Mesenchymal stem cell (in vitro differentiated cells and primary cell): ENCODE results near the gene ZNF385C.

Experiments
- DNase-seq: peaks from one replicate; pipeline ENCODE4 v3.0.0-alpha.2; 2013
- H2AFZ ChIP-seq: one replicate; pipeline ENCODE4 v1.6.1; 2013; ENCODE audit warnings: low read depth, mild to moderate bottlenecking, control low read depth, inconsistent platforms, low read length, moderate library complexity
- H2AK5ac ChIP-seq: 2 replicates; pipeline ENCODE4 v1.6.1; 2013; ENCODE audit warnings: low read length, moderate library complexity, mild to moderate bottlenecking, inconsistent platforms; ENCODE audit not compliant: severe bottlenecking
- H2BK120ac ChIP-seq: one replicate; pipeline ENCODE4 v1.6.1; 2013; ENCODE audit warnings: low read depth, mild to moderate bottlenecking, inconsistent platforms, low read length, moderate library complexity
- H2BK12ac ChIP-seq, 2 experiments: one replicate each; pipeline ENCODE4 v1.6.1; 2013; ENCODE audit warnings: inconsistent platforms in 2 of 2, low read length in 2 of 2, mild to moderate bottlenecking in 2 of 2, moderate library complexity in 2 of 2, control low read depth in 1 of 2
- H2BK15ac ChIP-seq: one replicate; pipeline ENCODE4 v1.6.1; 2013; ENCODE audit warnings: mild to moderate bottlenecking, low read depth, inconsistent platforms; ENCODE audit not compliant: poor library complexity, severe bottlenecking
- H2BK5ac ChIP-seq: 2 replicates; pipeline ENCODE4 v1.6.1; 2013; ENCODE audit warnings: low read depth, mild to moderate bottlenecking, low read length, control low read depth, inconsistent platforms; ENCODE audit not compliant: poor library complexity, severe bottlenecking
- H3K14ac ChIP-seq, 2 experiments: one replicate each; pipeline ENCODE4 v1.6.1; 2013; ENCODE audit warnings: inconsistent platforms in 2 of 2, low read length in 2 of 2, control low read depth in 1 of 2, mild to moderate bottlenecking in 1 of 2, moderate library complexity in 1 of 2
- H3K18ac ChIP-seq, 2 experiments: one replicate each; pipeline ENCODE4 v1.6.1; 2013; ENCODE audit warnings: inconsistent platforms in 2 of 2, low read length in 2 of 2, control low read depth in 1 of 2, low read depth in 1 of 2, mild to moderate bottlenecking in 1 of 2
- H3K23ac ChIP-seq, 2 experiments: one replicate each; pipeline ENCODE4 v1.6.1; 2013; ENCODE audit warnings: inconsistent platforms in 2 of 2, low read length in 2 of 2, mild to moderate bottlenecking in 2 of 2, moderate library complexity in 2 of 2, control low read depth in 1 of 2
- H3K27ac ChIP-seq: 2 replicates; pipeline ENCODE4 v1.5.1; 2013; ENCODE audit warnings: mild to moderate bottlenecking, moderate library complexity, low read length, control low read depth, inconsistent platforms; ENCODE audit not compliant: poor library complexity, severe bottlenecking
- H3K27me3 ChIP-seq, 2 experiments: 2 replicates each; pipeline versions ENCODE4 v1.6.1 to v1.7.0; 2013; ENCODE audit warnings: low read length in 2 of 2, mild to moderate bottlenecking in 2 of 2, moderate library complexity in 2 of 2, control low read depth in 1 of 2, inconsistent platforms in 1 of 2; ENCODE audit not compliant: control insufficient read depth in 1 of 2, insufficient read depth in 1 of 2
- H3K36me3 ChIP-seq, 2 experiments: 2 replicates each; pipeline versions ENCODE4 v1.6.1 to v1.7.0; 2013; ENCODE audit warnings: low read length in 2 of 2, control low read depth in 1 of 2, inconsistent platforms in 1 of 2, low read depth in 1 of 2, mild to moderate bottlenecking in 1 of 2; ENCODE audit not compliant: insufficient read depth in 2 of 2, control insufficient read depth in 1 of 2
- H3K4ac ChIP-seq, 2 experiments: one replicate each; pipeline ENCODE4 v1.6.1; 2013; ENCODE audit warnings: inconsistent platforms in 2 of 2, low read length in 2 of 2, mild to moderate bottlenecking in 2 of 2, moderate library complexity in 2 of 2, control low read depth in 1 of 2, low read depth in 1 of 2
- H3K4me1 ChIP-seq: 2 replicates; pipeline ENCODE4 v1.6.1; 2013; ENCODE audit warnings: low read depth, low read length, control low read depth; ENCODE audit not compliant: control insufficient read depth, insufficient read depth
- H3K4me2 ChIP-seq: 2 replicates; pipeline ENCODE4 v1.6.1; 2013; ENCODE audit warnings: low read length, mild to moderate bottlenecking, inconsistent platforms; ENCODE audit not compliant: poor library complexity, severe bottlenecking
- H3K4me3 ChIP-seq, 2 experiments: 2 replicates each; pipeline versions ENCODE4 v1.5.1 to v1.7.0; 2013; ENCODE audit warnings: low read length in 2 of 2, mild to moderate bottlenecking in 2 of 2, control low read depth in 1 of 2, low read depth in 1 of 2; ENCODE audit not compliant: insufficient read depth in 1 of 2
- H3K79me1 ChIP-seq: replicated peaks from 2 replicates; pipeline ENCODE4 v1.6.1; 2013; ENCODE audit warnings: mild to moderate bottlenecking, control low read depth, low read length, inconsistent platforms; ENCODE audit not compliant: poor library complexity, severe bottlenecking
- H3K9ac ChIP-seq: 2 replicates; pipeline ENCODE4 v1.7.0; 2013; ENCODE audit warnings: mild to moderate bottlenecking, low read length, moderate library complexity
- H3K9me3 ChIP-seq: 2 replicates; pipeline ENCODE4 v1.7.0; 2013; ENCODE audit warnings: mild to moderate bottlenecking, low read length; ENCODE audit not compliant: control insufficient read depth
- H4K8ac ChIP-seq: one replicate; pipeline ENCODE4 v1.6.1; 2013; ENCODE audit warnings: inconsistent platforms, mild to moderate bottlenecking, low read length, moderate library complexity
- H4K91ac ChIP-seq: one replicate; pipeline ENCODE4 v1.6.1; 2013; ENCODE audit warnings: mild to moderate bottlenecking, low read length, inconsistent platforms
- WGBS: methylation state at CpG from one replicate; pipeline ENCODE4 v1.1.7; 2013; ENCODE audit warnings: mixed read lengths; 5-methylcytosine and 5-hydroxymethylcytosine counted together

The ZNF385C gene

GRCh38 chr17:42059815-42060214 is 38.5 kb downstream of the ZNF385C start:
- Histone ChIP-seq H2AFZ (no peak overlapping the region), H3K18ac (no peak overlapping the region), H3K4me3 (no peak overlapping the region), H3K4ac (no peak overlapping the region), H2BK15ac (no peak overlapping the region), H3K36me3 (no peaks in the 10 kb centered on the region), H3K27ac (no peak overlapping the region), H3K79me1 (no peaks in the 10 kb centered on the region), H3K27me3 (peaks cover 20 to 62% of the 10 kb centered on the region in 2 experiments), H2BK5ac (no peak overlapping the region), H2BK120ac (no peak overlapping the region), H3K14ac (no peak overlapping the region), H4K8ac (no peak overlapping the region), H4K91ac (no peak overlapping the region), H3K9me3 (no peaks in the 10 kb centered on the region), H2BK12ac (no peak overlapping the region), H3K23ac (no peak overlapping the region), H3K4me2 (no peak overlapping the region), H2AK5ac (no peak overlapping the region), H3K4me1 (peaks cover 14% of the 10 kb centered on the region), H3K9ac (no peak overlapping the region)
- DNase-seq, result no peak
- 58% methylated on average over 2 of the region's 4 CpGs for WGBS

- no peak overlapping the region for H3K27ac ChIP-seq
- no peak overlapping the region for H3K23ac ChIP-seq
- H3K4me3 ChIP-seq, result no peak overlapping the region
- no peak overlapping the region for H2BK5ac ChIP-seq
- no peak overlapping the region for H4K8ac ChIP-seq
- no peak overlapping the region for H4K91ac ChIP-seq
- H3K9me3 ChIP-seq, result no peaks in the 10 kb centered on the region
- no peak overlapping the region for H2BK12ac ChIP-seq
- H3K4me2 ChIP-seq, result no peak overlapping the region
- H3K18ac ChIP-seq, result no peak overlapping the region
- no peak for DNase-seq
- H3K79me1 ChIP-seq, result no peaks in the 10 kb centered on the region
- H3K14ac ChIP-seq, result no peak overlapping the region
- no peak overlapping the region for H3K9ac ChIP-seq
- peaks cover 8% of the 10 kb centered on the region for H3K4me1 ChIP-seq
- H2BK120ac ChIP-seq, result no peak overlapping the region
- no peak overlapping the region for H2AK5ac ChIP-seq
- no peaks in the 10 kb centered on the region for H3K36me3 ChIP-seq
- 86% methylated on average over 7 of the region's 7 CpGs for WGBS
- no peak overlapping the region for H2BK15ac ChIP-seq
- H3K27me3 ChIP-seq, result peaks cover 38 to 66% of the 10 kb centered on the region in 2 experiments
- H2AFZ ChIP-seq, result no peak overlapping the region
- H3K4ac ChIP-seq, result no peak overlapping the region
Observed at GRCh38 chr17:42058063-42058462, 40.2 kb downstream of the ZNF385C start.

GRCh38 chr17:42056635-42057034 is 41.6 kb downstream of the ZNF385C start:
- no peak overlapping the region for H3K9ac ChIP-seq
- H3K18ac ChIP-seq, result no peak overlapping the region
- no peak for DNase-seq
- H2BK120ac ChIP-seq, result no peak overlapping the region
- no peak overlapping the region for H2BK5ac ChIP-seq
- H2BK12ac ChIP-seq, result no peak overlapping the region
- H3K27me3 ChIP-seq, result peaks cover 52 to 66% of the 10 kb centered on the region in 2 experiments
- 81% methylated on average over 3 of the region's 3 CpGs for WGBS
- no peak overlapping the region for H3K14ac ChIP-seq
- H3K4me1 ChIP-seq, result peaks cover 8% of the 10 kb centered on the region
- H3K79me1 ChIP-seq, result no peaks in the 10 kb centered on the region
- no peak overlapping the region for H3K4me2 ChIP-seq
- no peak overlapping the region for H3K27ac ChIP-seq
- no peak overlapping the region for H3K4me3 ChIP-seq
- H3K36me3 ChIP-seq, result no peaks in the 10 kb centered on the region
- no peak overlapping the region for H3K23ac ChIP-seq
- peaks cover 2% of the 10 kb centered on the region for H3K9me3 ChIP-seq
- no peak overlapping the region for H3K4ac ChIP-seq
- H2AK5ac ChIP-seq, result no peak overlapping the region
- no peak overlapping the region for H2BK15ac ChIP-seq
- no peak overlapping the region for H2AFZ ChIP-seq
- H4K8ac ChIP-seq, result no peak overlapping the region
- no peak overlapping the region for H4K91ac ChIP-seq

GRCh38 chr17:42055496-42055895 is 42.8 kb downstream of the ZNF385C start:
- Histone ChIP-seq H2AK5ac (no peak overlapping the region), H3K36me3 (no peaks in the 10 kb centered on the region), H2BK5ac (no peak overlapping the region), H3K9ac (no peak overlapping the region), H3K4me1 (peaks cover 12% of the 10 kb centered on the region), H2BK15ac (no peak overlapping the region), H2BK120ac (no peak overlapping the region), H3K4ac (no peak overlapping the region), H4K91ac (no peak overlapping the region), H3K14ac (no peak overlapping the region), H3K9me3 (peaks cover 2% of the 10 kb centered on the region), H3K79me1 (no peaks in the 10 kb centered on the region), H3K4me3 (no peak overlapping the region), H3K18ac (no peak overlapping the region), H3K4me2 (no peak overlapping the region), H2AFZ (no peak overlapping the region), H3K23ac (no peak overlapping the region), H3K27me3 (peaks cover 58 to 73% of the 10 kb centered on the region in 2 experiments), H4K8ac (no peak overlapping the region), H2BK12ac (no peak overlapping the region), H3K27ac (no peak overlapping the region)
- no peak for DNase-seq
- WGBS, result 48% methylated on average over 6 of the region's 6 CpGs
